Smooth muscle cell (in vitro differentiated cells): ENCODE results near the gene PPM1L. TPM values are rescaled to one million over a fixed set of nuclear protein-coding genes. Genes with fewer than 3 reads are reported as not detected.

Experiments used
- DNase-seq: peaks from one replicate; lab custom pipeline; 2025; ENCODE audit not compliant: unreplicated experiment; lab: John Stamatoyannopoulos, UW
- H2AFZ ChIP-seq: fragments of 200-600 bp; sonication (generic); 2 replicates; pipeline ENCODE4 v1.6.0; 2016; ENCODE audit warnings: antibody characterized with exemption, low read depth, mild to moderate bottlenecking
- H3F3A ChIP-seq: fragments of 200-600 bp; sonication (generic); 2 replicates; pipeline ENCODE4 v1.6.0; 2017; ENCODE audit warnings: antibody characterized with exemption, low read depth
- H3K27ac ChIP-seq: fragments of 200-600 bp; sonication (generic); 2 replicates; pipeline ENCODE4 v1.5.1; 2016; ENCODE audit warnings: low read depth, mild to moderate bottlenecking
- H3K27me3 ChIP-seq: fragments of 200-600 bp; sonication (generic); 2 replicates; pipeline ENCODE4 v1.6.1; 2016; ENCODE audit warnings: low read depth, mild to moderate bottlenecking
- H3K36me3 ChIP-seq: fragments of 200-600 bp; sonication (generic); 2 replicates; pipeline ENCODE4 v1.5.1; 2016; ENCODE audit warnings: low read depth
- H3K4me1 ChIP-seq: fragments of 200-600 bp; sonication (generic); 2 replicates; pipeline ENCODE4 v1.5.1; 2016; ENCODE audit warnings: low read depth
- H3K4me2 ChIP-seq: fragments of 200-600 bp; sonication (generic); 2 replicates; pipeline ENCODE4 v1.6.0; 2016; ENCODE audit warnings: mild to moderate bottlenecking
- H3K4me3 ChIP-seq: fragments of 200-600 bp; sonication (generic); 2 replicates; pipeline ENCODE4 v1.5.1; 2016; ENCODE audit warnings: mild to moderate bottlenecking
- H3K79me2 ChIP-seq: fragments of 200-600 bp; sonication (generic); 2 replicates; pipeline ENCODE4 v1.6.0; 2016; ENCODE audit warnings: low read depth, mild to moderate bottlenecking
- H3K9ac ChIP-seq: fragments of 200-600 bp; sonication (generic); 2 replicates; pipeline ENCODE4 v1.6.0; 2016; ENCODE audit warnings: low read depth
- H3K9me3 ChIP-seq: fragments of 200-600 bp; sonication (generic); replicated peaks from 2 replicates; pipeline ENCODE4 v1.5.1; 2016; ENCODE audit warnings: low read depth
- H4K20me1 ChIP-seq: fragments of 200-600 bp; sonication (generic); 2 replicates; pipeline ENCODE4 v1.6.0; 2016; ENCODE audit warnings: low read depth
- CTCF ChIP-seq: fragments of 200-600 bp; sonication (generic); IDR thresholded peaks from 2 replicates; pipeline ENCODE4 v1.5.1; 2017; ENCODE audit warnings: borderline replicate concordance, mild to moderate bottlenecking, antibody characterized with exemption; ENCODE audit not compliant: insufficient read depth, poor library complexity, severe bottlenecking
- WGBS: methylation state at CpG from one replicate; pipeline ENCODE4 v1.1.7; 2016; ENCODE audit warnings: low lambda C conversion rate; 5-methylcytosine and 5-hydroxymethylcytosine counted together
- polyA plus RNA-seq: library from polyadenylated mRNA; unstranded; fragments of >200 nt; fragmentation: Nextera tagmentation; extraction: Ambion mirVana; gene quantifications from 2 replicates; pipeline ENCODE4 v1.2.1, GENCODE V29; 2016
- total RNA-seq: library from RNA; depleted of rRNA; stranded (reverse); fragments of >200 nt; gene quantifications from 2 replicates; pipeline ENCODE4 v1.2.3, GENCODE V29; 2014

Gene PPM1L
- total and polyA plus RNA-seq, 2 experiments from 2014 or later, result 0.14 to 1.9 TPM

DNA sequence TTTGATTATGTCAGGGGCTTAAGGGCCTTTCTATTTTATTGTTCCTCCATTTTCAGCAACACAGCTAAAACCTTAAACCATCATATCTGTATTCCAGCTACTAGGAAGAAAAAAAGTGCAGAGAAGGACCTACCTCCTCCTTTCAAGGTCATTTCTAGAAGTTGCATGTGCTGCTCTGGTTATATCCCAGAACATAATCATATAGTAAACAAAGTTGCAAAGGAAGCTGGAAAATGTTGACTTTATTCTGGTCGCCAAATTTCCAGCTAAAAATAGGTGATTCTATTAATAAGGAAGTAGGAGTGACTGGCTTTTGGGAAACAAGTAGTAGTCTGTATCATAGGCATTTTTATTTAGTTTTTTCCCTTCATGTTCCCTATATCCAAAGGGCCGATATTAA, 370.5 kb downstream of the PPM1L start:
- H3K4me3 ChIP-seq, result no peak overlapping the region
- no peak overlapping the region for H3K9ac ChIP-seq
- no peak for TF ChIP-seq CTCF
- no peak for DNase-seq
- no peaks in the 10 kb centered on the region for H4K20me1 ChIP-seq
- WGBS, result 83% methylated on average over 2 of the region's 2 CpGs
- peaks cover 6% of the 10 kb centered on the region for H3K9me3 ChIP-seq
- H3K36me3 ChIP-seq, result no peaks in the 10 kb centered on the region
- no peaks in the 10 kb centered on the region for H3K4me1 ChIP-seq
- no peak overlapping the region for H3K27ac ChIP-seq
- H3K27me3 ChIP-seq, result no peaks in the 10 kb centered on the region
- no peaks in the 10 kb centered on the region for H3K79me2 ChIP-seq
- H2AFZ ChIP-seq, result no peak overlapping the region
- H3K4me2 ChIP-seq, result no peak overlapping the region
- H3F3A ChIP-seq, result no peaks in the 10 kb centered on the region

Other genes starting within 250 kb of the PPM1L start
- 34.1 and 36.1 TPM in 2 replicates for gene KPNA4, start 190.7 kb upstream of the PPM1L start, total RNA-seq
- gene KPNA4, start 190.7 kb upstream of the PPM1L start, polyA plus RNA-seq, result 10.9 and 12.4 TPM in 2 replicates
- gene ARL14, start 79.1 kb upstream of the PPM1L start, total RNA-seq, result 1.1 and 1.2 TPM in 2 replicates
- gene ARL14, start 79.1 kb upstream of the PPM1L start, polyA plus RNA-seq, result not detected in 2 replicates